Measurements from ENCODE around the gene FICD.

DNA sequence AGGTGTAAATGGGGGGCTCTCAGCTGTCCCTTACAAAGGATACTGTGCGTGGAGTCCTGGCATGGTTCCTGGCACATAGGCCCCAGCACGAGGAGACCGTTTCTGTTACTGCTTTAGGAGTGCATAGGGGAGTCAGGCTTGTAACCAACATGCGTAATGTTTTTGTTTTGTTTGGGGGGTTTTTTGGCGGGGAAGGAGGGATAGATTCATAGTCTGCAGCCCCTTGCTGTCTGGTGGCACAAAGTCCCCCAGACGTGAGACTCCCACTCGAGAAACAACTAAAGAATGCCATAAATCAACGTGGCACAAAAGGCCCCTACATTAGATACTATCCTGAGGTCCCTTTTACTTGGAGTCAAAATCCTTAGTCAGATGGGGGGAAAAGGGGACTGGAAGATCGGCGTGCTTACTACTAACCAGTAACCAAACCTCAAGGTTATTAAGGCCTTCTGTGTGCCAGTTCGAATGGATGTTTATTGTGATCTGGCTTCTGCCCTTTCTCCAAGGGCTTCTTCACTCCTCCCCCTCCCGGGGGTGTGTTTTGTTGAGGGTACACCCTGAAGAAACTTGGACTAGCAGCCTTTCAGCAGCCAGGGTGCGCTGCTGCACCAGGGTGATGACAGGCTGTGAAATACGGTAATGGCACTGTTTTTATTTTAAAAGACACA lies 48.2 kb downstream of the FICD start:
- TF ChIP-seq RAD21 (conservative IDR thresholded peaks at IDR 0.05 in 1 of 2, IDR thresholded peaks at IDR 0.05 in 1 of 2): peak; percentile 91 to 95
- no peak for TF ChIP-seq POLR2A (IDR thresholded peaks at IDR 0.05; ENCODE audit: low read length)
- peak; percentile 97 for TF ChIP-seq CTCF (IDR thresholded peaks at IDR 0.05)
- TF ChIP-seq CHD2 (IDR thresholded peaks at IDR 0.05; ENCODE audit: low read length, partially characterized antibody): peak; percentile 30
- no peak for TF ChIP-seq HMGXB4 (CRISPR knock-in tag; IDR thresholded peaks at IDR 0.05; ENCODE audit: borderline replicate concordance)
- TF ChIP-seq, protein P1, sequence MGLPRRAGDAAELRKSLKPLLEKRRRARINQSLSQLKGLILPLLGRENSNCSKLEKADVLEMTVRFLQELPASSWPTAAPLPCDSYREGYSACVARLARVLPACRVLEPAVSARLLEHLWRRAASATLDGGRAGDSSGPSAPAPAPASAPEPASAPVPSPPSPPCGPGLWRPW (IDR thresholded peaks at IDR 0.05): no peak
- TF ChIP-seq RFX5 (IDR thresholded peaks at IDR 0.05): no peak
- TF ChIP-seq SMC3 (IDR thresholded peaks at IDR 0.05): peak; percentile 94
- TF ChIP-seq KDM5A (IDR thresholded peaks at IDR 0.05): peak; percentile 55; the same call in 1 of the 2 replicates

Measured in A549 (cell line).